B cell (primary cell): Measurements from ENCODE around the gene CPPED1. TPM values are rescaled to one million over a fixed set of nuclear protein-coding genes. Genes with fewer than 3 reads are reported as not detected.

Experiments used
- ATAC-seq: fragments of 200-7000 bp; cut with Tn5 transposase; one replicate; pipeline ENCODE4 v1.10.0; 2021; ENCODE audit warnings: low read depth, mild to moderate bottlenecking, moderate number of reproducible peaks, moderate library complexity
- CTCF ChIA-PET: fragments of 350-600 bp; sonication (Branson Sonifier 250); formaldehyde crosslinking; loops from one replicate; lab custom pipeline; 2021; ENCODE audit warnings: antibody characterized with exemption, inconsistent platforms; lab: Charles Lee
- POLR2A ChIA-PET: fragments of 350-600 bp; sonication (Branson Sonifier 250); formaldehyde crosslinking; loops from one replicate; lab custom pipeline; 2021; ENCODE audit warnings: antibody characterized with exemption; lab: Charles Lee
- DNase-seq: peaks from one replicate; pipeline ENCODE4 v3.0.0; 2013
- H2AFZ ChIP-seq: 2 replicates; pipeline ENCODE4 v1.6.1; 2012; ENCODE audit warnings: mild to moderate bottlenecking, low read depth, low read length; ENCODE audit not compliant: insufficient read depth, poor library complexity, severe bottlenecking
- H3K27ac ChIP-seq, 2 donors: 1 replicate in 1 of 2; 2 replicates in 1 of 2; pipeline ENCODE4 v1.5.1; 2012 to 2013; ENCODE audit warnings: low read length in 2 of 2, mild to moderate bottlenecking in 2 of 2, moderate library complexity in 1 of 2
- H3K27me3 ChIP-seq, 4 experiments: fragments of 200-600 bp in 1 of 4; sonication (generic) in 1 of 4; replicated peaks in 1 of 4; 1 replicate in 2 of 4; 2 replicates in 2 of 4; pipeline versions ENCODE4 v1.6.1 to v1.7.0; 2013 to 2016; ENCODE audit warnings: low read length in 3 of 4, mild to moderate bottlenecking in 2 of 4, mixed read lengths in 1 of 4, moderate library complexity in 1 of 4; ENCODE audit not compliant: insufficient read depth in 4 of 4, control insufficient read depth in 3 of 4; ENCODE audit errors: control extremely low read depth in 1 of 4
- H3K36me3 ChIP-seq, 2 experiments: replicated peaks in 1 of 2; 1 replicate in 1 of 2; 2 replicates in 1 of 2; pipeline versions ENCODE4 v1.6.1 to v1.7.1; 2013; ENCODE audit warnings: low read length in 1 of 2; ENCODE audit not compliant: insufficient read depth in 2 of 2, control insufficient read depth in 1 of 2; ENCODE audit errors: control extremely low read depth in 1 of 2, extremely low read depth in 1 of 2
- H3K4me1 ChIP-seq, 2 donors: fragments of 200-600 bp in 1 of 2; sonication (generic) in 1 of 2; 1 replicate in 1 of 2; 2 replicates in 1 of 2; pipeline versions ENCODE4 v1.5.1 to v1.6.1; 2013 to 2017; ENCODE audit warnings: low read length in 2 of 2; ENCODE audit not compliant: control insufficient read depth in 2 of 2, insufficient read depth in 2 of 2
- H3K4me2 ChIP-seq: replicated peaks from 2 replicates; pipeline ENCODE3; 2012; ENCODE audit warnings: mild to moderate bottlenecking, low read depth, low read length; ENCODE audit not compliant: poor library complexity, severe bottlenecking
- H3K4me3 ChIP-seq, 5 experiments: fragments of 200-600 bp in 1 of 5; sonication (generic) in 1 of 5; 1 replicate in 3 of 5; 2 replicates in 2 of 5; pipeline versions ENCODE4 v1.5.1 to v1.7.0; 2011 to 2016; ENCODE audit warnings: low read length in 4 of 5, mild to moderate bottlenecking in 4 of 5, low read depth in 2 of 5, control low read depth in 1 of 5, moderate library complexity in 1 of 5; ENCODE audit not compliant: insufficient read depth in 1 of 5; ENCODE audit errors: control extremely low read depth in 1 of 5, extremely low read depth in 1 of 5
- H3K79me2 ChIP-seq: fragments of 200-600 bp; sonication (generic); one replicate; pipeline ENCODE4 v1.6.0; 2016; ENCODE audit warnings: low read length; ENCODE audit not compliant: control insufficient read depth, insufficient read depth
- H3K9ac ChIP-seq: fragments of 200-600 bp; sonication (generic); 2 replicates; pipeline ENCODE4 v1.6.1; 2017; ENCODE audit warnings: mild to moderate bottlenecking, low read length, moderate library complexity
- H3K9me3 ChIP-seq, 3 donors: one replicate each; pipeline versions ENCODE4 v1.6.1 to v1.7.1; 2013; ENCODE audit warnings: low read length in 2 of 3; ENCODE audit not compliant: control insufficient read depth in 2 of 3, insufficient read depth in 1 of 3; ENCODE audit errors: control extremely low read depth in 1 of 3
- H4K20me1 ChIP-seq: 2 replicates; pipeline ENCODE4 v1.6.0; 2012; ENCODE audit warnings: mild to moderate bottlenecking, low read length; ENCODE audit not compliant: insufficient read depth, control insufficient read depth, poor library complexity, severe bottlenecking
- H3K27ac Mint-ChIP-seq: one replicate; pipeline ENCODE4 v1.8.0; 2021; ENCODE audit warnings: mixed read lengths
- H3K27me3 Mint-ChIP-seq: one replicate; pipeline ENCODE4 v1.8.0; 2021; ENCODE audit warnings: mixed read lengths
- H3K4me1 Mint-ChIP-seq: one replicate; pipeline ENCODE4 v1.8.0; 2021; ENCODE audit warnings: mixed read lengths
- H3K4me3 Mint-ChIP-seq: one replicate; pipeline ENCODE4 v1.8.0; 2021; ENCODE audit warnings: mixed read lengths
- H3K9me3 Mint-ChIP-seq: one replicate; pipeline ENCODE4 v1.8.0; 2022; ENCODE audit warnings: mixed read lengths; ENCODE audit not compliant: insufficient read depth
- EZH2 ChIP-seq: IDR thresholded peaks from 2 replicates; pipeline ENCODE4 v1.6.1; 2012; ENCODE audit warnings: borderline replicate concordance, low read depth, mild to moderate bottlenecking, moderate library complexity, low read length; ENCODE audit not compliant: insufficient read depth, poor library complexity, severe bottlenecking
- WGBS: methylation state at CpG from one replicate; pipeline ENCODE4 v1.1.5; 2013; ENCODE audit warnings: missing lambda C conversion rate; ENCODE audit not compliant: insufficient coverage; 5-methylcytosine and 5-hydroxymethylcytosine counted together
- intact Hi-C: fragments of 100-400 bp; cut with micrococcal nuclease; formaldehyde crosslinking; loops from one replicate; pipeline ENCODE4 v1.10.0; 2022
- polyA plus RNA-seq: library from polyadenylated mRNA; depleted of rRNA; stranded (reverse); fragments of >200 nt; gene quantifications from 2 replicates; pipeline ENCODE4 v1.2.3, GENCODE V29; 2012
- total RNA-seq, 2 donors: library from RNA; stranded (reverse); fragments of 120-200 nt in 1 of 2; gene quantifications; 1 replicate in 1 of 2; 2 replicates in 1 of 2; pipeline versions ENCODE4 v1.2.3 to v1.2.4, GENCODE V29; 2013 to 2022
- TF ChIP-seq, protein P1 (sequence below): fragments of 200-600 bp; IDR thresholded peaks from one replicate; pipeline ENCODE4 v1.8.0; 2022; ENCODE audit warnings: antibody characterized with exemption, mild to moderate bottlenecking

CPPED1 gene
- total and polyA plus RNA-seq, 2 donors (not counting 1 experiment from before 2014, with no cell fraction given) = 5.9 to 11.3 TPM

DNA sequence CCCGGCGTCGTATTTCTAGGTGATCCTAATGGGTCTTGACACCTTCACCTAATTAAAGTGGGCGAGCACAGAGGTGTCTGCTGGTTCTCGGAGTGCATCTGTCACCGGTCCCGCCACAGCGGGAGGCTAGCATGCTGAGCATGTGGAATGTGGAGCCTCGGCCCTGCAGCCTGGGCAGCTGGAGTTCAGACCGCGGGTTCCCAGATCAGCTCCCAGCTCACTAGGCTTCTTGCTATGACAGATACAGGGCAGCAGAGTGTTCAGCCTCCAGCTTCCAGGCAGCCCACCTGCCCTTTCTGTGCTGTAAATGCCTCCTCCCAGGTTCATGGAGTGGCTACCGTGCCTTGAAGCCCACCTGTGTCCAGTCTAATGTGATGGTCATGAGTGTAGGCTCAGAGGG, 166.7 kb downstream of the CPPED1 start:
- 65% methylated on average over 12 of the region's 12 CpGs for whole genome bisulfite sequencing
- no peak for TF ChIP-seq EZH2
- TF ChIP-seq, protein P1, sequence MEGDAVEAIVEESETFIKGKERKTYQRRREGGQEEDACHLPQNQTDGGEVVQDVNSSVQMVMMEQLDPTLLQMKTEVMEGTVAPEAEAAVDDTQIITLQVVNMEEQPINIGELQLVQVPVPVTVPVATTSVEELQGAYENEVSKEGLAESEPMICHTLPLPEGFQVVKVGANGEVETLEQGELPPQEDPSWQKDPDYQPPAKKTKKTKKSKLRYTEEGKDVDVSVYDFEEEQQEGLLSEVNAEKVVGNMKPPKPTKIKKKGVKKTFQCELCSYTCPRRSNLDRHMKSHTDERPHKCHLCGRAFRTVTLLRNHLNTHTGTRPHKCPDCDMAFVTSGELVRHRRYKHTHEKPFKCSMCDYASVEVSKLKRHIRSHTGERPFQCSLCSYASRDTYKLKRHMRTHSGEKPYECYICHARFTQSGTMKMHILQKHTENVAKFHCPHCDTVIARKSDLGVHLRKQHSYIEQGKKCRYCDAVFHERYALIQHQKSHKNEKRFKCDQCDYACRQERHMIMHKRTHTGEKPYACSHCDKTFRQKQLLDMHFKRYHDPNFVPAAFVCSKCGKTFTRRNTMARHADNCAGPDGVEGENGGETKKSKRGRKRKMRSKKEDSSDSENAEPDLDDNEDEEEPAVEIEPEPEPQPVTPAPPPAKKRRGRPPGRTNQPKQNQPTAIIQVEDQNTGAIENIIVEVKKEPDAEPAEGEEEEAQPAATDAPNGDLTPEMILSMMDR = no peak
- no peak overlapping the region for H3K4me2 ChIP-seq
- Mint-ChIP-seq H3K27ac (no peak overlapping the region), H3K27me3 (peaks cover 10% of the 10 kb centered on the region), H3K9me3 (no peaks in the 10 kb centered on the region), H3K4me1 (no peaks in the 10 kb centered on the region), H3K4me3 (no peak overlapping the region)
- H3K9me3 ChIP-seq = no peaks in the 10 kb centered on the region
- H4K20me1 ChIP-seq = no peaks in the 10 kb centered on the region
- CTCF ChIA-PET = no interaction called here
- POLR2A ChIA-PET = no interaction called here
- no peaks in the 10 kb centered on the region for H3K79me2 ChIP-seq
- H3K4me3 ChIP-seq = no peak overlapping the region
- H3K27me3 ChIP-seq = no peaks in the 10 kb centered on the region
- no peak overlapping the region for H3K9ac ChIP-seq
- no peaks in the 10 kb centered on the region for H3K4me1 ChIP-seq
- no peak overlapping the region for H3K27ac ChIP-seq
- no peak overlapping the region for H2AFZ ChIP-seq
- no peaks in the 10 kb centered on the region for H3K36me3 ChIP-seq
- no peak for ATAC-seq
- intact Hi-C loops = no loop called here
- DNase-seq = no peak

DNA sequence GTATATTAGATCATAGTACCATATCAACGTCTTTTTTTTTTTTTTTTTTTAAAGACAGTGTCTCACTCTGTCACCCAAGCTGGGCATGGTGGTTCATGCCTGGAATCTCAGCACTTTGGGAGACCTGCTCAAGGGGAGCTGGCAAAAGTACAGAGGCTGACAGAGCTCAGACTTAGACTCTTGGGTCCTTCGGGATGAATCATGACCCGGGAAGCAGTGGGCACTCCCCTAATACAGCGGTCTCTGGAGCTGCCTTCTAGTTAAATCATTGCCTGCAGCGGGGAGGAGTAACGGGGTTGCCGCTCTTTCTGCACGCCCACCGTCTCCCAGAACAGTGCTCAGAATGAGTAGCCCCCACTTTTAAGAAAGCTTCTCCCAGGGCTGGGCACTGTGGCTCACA, 174.4 kb downstream of the CPPED1 start:
- Histone ChIP-seq H3K27me3 (no peaks in the 10 kb centered on the region), H3K4me2 (no peak overlapping the region), H3K9me3 (peaks cover 0 to under 1% (median 0%) of the 10 kb centered on the region in 3 donors), H3K79me2 (no peaks in the 10 kb centered on the region), H3K4me3 (no peak overlapping the region), H3K4me1 (no peaks in the 10 kb centered on the region), H3K9ac (no peak overlapping the region), H2AFZ (no peak overlapping the region), H3K36me3 (no peaks in the 10 kb centered on the region), H3K27ac (no peak overlapping the region), H4K20me1 (no peaks in the 10 kb centered on the region)
- ChIA-PET POLR2A (no interaction called here), CTCF (no interaction called here)
- Mint-ChIP-seq H3K4me1 (no peaks in the 10 kb centered on the region), H3K4me3 (no peak overlapping the region), H3K9me3 (no peaks in the 10 kb centered on the region), H3K27ac (no peak overlapping the region), H3K27me3 (peaks cover 12% of the 10 kb centered on the region)
- TF ChIP-seq, protein P1 = no peak
- no peak for TF ChIP-seq EZH2
- DNase-seq = no peak
- intact Hi-C loops = no loop called here
- no peak for ATAC-seq
- WGBS = 84% methylated on average over 8 of the region's 9 CpGs
